Measurements from ENCODE around the gene CDCP2. TPM values are rescaled to one million over a fixed set of nuclear protein-coding genes. Genes with fewer than 3 reads are reported as not detected.

Gene CDCP2
- 0.07 TPM in 1 of 5 replicates, not detected in the others for total RNA-seq (2022; extraction: Qiagen RNA extraction)

DNA sequence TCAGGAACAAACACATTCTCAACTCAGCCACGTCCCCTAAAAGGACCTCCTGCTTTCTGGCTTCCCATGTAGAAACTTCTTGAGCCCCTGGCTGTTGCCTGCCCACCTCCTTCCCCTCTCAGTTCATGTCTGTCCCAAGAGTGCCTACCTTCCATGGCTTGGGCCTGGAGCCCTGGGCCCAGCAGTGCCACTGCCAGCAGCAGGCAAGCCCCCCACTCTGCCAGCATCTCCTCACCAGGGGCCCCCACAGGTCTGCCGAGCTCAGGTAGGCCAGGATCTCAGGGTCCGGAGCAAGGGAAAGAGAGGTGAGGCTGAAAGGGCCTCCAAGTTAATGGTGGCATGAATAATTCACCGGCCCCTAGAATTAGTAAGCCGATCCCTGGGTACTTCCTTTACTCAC, at the start of gene CDCP2:
Gene CDCP2 (minus strand): TSS at position 305 of the 400 bp plus-strand sequence. CDS start 78 bp downstream, at position 227.

DNA sequence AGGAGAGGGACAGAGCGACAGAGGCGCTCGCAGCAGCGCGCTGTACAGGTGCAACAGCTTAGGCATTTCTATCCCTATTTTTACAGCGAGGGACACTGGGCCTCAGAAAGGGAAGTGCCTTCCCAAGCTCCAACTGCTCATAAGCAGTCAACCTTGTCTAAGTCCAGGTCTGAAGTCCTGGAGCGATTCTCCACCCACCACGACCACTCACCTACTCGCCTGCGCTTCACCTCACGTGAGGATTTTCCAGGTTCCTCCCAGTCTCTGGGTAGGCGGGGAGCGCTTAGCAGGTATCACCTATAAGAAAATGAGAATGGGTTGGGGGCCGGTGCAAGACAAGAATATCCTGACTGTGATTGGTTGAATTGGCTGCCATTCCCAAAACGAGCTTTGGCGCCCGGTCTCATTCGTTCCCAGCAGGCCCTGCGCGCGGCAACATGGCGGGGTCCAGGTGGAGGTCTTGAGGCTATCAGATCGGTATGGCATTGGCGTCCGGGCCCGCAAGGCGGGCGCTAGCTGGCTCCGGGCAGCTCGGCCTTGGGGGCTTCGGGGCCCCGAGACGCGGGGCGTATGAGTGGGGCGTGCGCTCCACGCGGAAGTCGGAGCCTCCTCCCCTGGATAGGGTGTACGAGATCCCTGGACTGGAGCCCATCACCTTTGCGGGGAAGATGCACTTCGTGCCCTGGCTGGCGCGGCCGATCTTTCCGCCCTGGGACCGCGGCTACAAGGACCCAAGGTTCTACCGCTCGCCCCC, 47.1 kb upstream of the CDCP2 start, which contains the start of the genes CYB5RL and MRPL37:
Gene CYB5RL (minus strand): TSS at position 266 of the 754 bp plus-strand sequence. CDS start 4,414 bp downstream, outside the sequence.
Gene MRPL37 (plus strand): TSS at position 403 of the 754 bp plus-strand sequence. CDS start 77 bp downstream, at position 480.

Other genes with a start within 250 kb of the CDCP2 start
- gene IFT25, start 207.3 kb downstream of the CDCP2 start, total RNA-seq (2022; extraction: Qiagen RNA extraction): 27.8 to 35.9 TPM (median 30.2 TPM) in 5 replicates
- 27.1 to 28.8 TPM (median 28.3 TPM) in 5 replicates for gene LRRC42, start 206.7 kb downstream of the CDCP2 start, total RNA-seq (2022; extraction: Qiagen RNA extraction)
- gene LDLRAD1, start 134.8 kb downstream of the CDCP2 start, total RNA-seq (2022; extraction: Qiagen RNA extraction): not detected in 5 replicates
- gene TMEM59, start 99.8 kb downstream of the CDCP2 start, total RNA-seq (2022; extraction: Qiagen RNA extraction): 109 to 139 TPM (median 117 TPM) in 5 replicates
- 1.8 to 2.5 TPM (median 2.3 TPM) in 5 replicates for gene TCEANC2, start 99.4 kb downstream of the CDCP2 start, total RNA-seq (2022; extraction: Qiagen RNA extraction)
- gene CYB5RL, start 47.0 kb upstream of the CDCP2 start, total RNA-seq (2022; extraction: Qiagen RNA extraction): 2.4 to 3.7 TPM (median 3.0 TPM) in 5 replicates
- gene MRPL37, start 47.2 kb upstream of the CDCP2 start, total RNA-seq (2022; extraction: Qiagen RNA extraction): 87.8 to 96.3 TPM (median 94.2 TPM) in 5 replicates

Data from A549 treated with AZD2906 at 1 μM for 4 hours (cell line).